HEK293 (cell line): Measurements from ENCODE around the gene CLNK.

ENCODE experiments used
- BCL11A ChIP-seq: fragments of 450-650 bp; formaldehyde crosslinking; IDR thresholded peaks from 2 replicates; pipeline ENCODE4 v1.5.1; 2016; ENCODE audit warnings: low read depth, missing biosample characterization, missing genetic modification characterization
- KLF7 ChIP-seq: fragments of 450-650 bp; formaldehyde crosslinking; IDR thresholded peaks from 2 replicates; pipeline ENCODE4 v1.5.1; 2016; ENCODE audit warnings: missing biosample characterization, missing genetic modification characterization, borderline replicate concordance
- OSR2 ChIP-seq: fragments of 450-650 bp; formaldehyde crosslinking; IDR thresholded peaks from 2 replicates; pipeline ENCODE4 v1.5.1; 2016; ENCODE audit warnings: missing biosample characterization, missing genetic modification characterization
- ZNF274 ChIP-seq, 2 experiments: fragments of 200-500 bp in 1 of 2; fragments of 450-650 bp in 1 of 2; sonication (Bioruptor generic) in 1 of 2; formaldehyde crosslinking in 1 of 2; IDR thresholded peaks; 2 replicates each; pipeline versions ENCODE4 v1.5.1 to v1.6.1; 2014 to 2016; ENCODE audit warnings: borderline replicate concordance in 1 of 2, inconsistent platforms in 1 of 2, low read length in 1 of 2, missing biosample characterization in 1 of 2, missing genetic modification characterization in 1 of 2
- ZNF302 ChIP-seq: fragments of 450-650 bp; formaldehyde crosslinking; IDR thresholded peaks from 2 replicates; pipeline ENCODE4 v1.5.1; 2016; ENCODE audit warnings: missing biosample characterization, missing genetic modification characterization, low read depth
- ZNF335 ChIP-seq: fragments of 450-650 bp; formaldehyde crosslinking; conservative IDR thresholded peaks from 2 replicates; pipeline ENCODE4 v1.5.1; 2016; ENCODE audit warnings: missing biosample characterization, missing genetic modification characterization
- ZNF521 ChIP-seq: fragments of 450-650 bp; formaldehyde crosslinking; IDR thresholded peaks from 2 replicates; pipeline ENCODE4 v1.5.1; 2017; ENCODE audit warnings: missing biosample characterization, mild to moderate bottlenecking, missing genetic modification characterization
- TF ChIP-seq, protein P1 (sequence below): fragments of 450-650 bp; formaldehyde crosslinking; IDR thresholded peaks from 2 replicates; pipeline ENCODE4 v1.5.1; 2016; ENCODE audit warnings: missing biosample characterization, missing genetic modification characterization
- TF ChIP-seq, protein P2 (sequence below): fragments of 450-650 bp; formaldehyde crosslinking; IDR thresholded peaks from 2 replicates; pipeline ENCODE4 v1.5.1; 2016; ENCODE audit warnings: missing biosample characterization, missing genetic modification characterization
- TF ChIP-seq, protein P3 (sequence below): fragments of 450-650 bp; formaldehyde crosslinking; IDR thresholded peaks from 2 replicates; pipeline ENCODE4 v1.5.1; 2016; ENCODE audit warnings: missing biosample characterization, missing genetic modification characterization

DNA sequence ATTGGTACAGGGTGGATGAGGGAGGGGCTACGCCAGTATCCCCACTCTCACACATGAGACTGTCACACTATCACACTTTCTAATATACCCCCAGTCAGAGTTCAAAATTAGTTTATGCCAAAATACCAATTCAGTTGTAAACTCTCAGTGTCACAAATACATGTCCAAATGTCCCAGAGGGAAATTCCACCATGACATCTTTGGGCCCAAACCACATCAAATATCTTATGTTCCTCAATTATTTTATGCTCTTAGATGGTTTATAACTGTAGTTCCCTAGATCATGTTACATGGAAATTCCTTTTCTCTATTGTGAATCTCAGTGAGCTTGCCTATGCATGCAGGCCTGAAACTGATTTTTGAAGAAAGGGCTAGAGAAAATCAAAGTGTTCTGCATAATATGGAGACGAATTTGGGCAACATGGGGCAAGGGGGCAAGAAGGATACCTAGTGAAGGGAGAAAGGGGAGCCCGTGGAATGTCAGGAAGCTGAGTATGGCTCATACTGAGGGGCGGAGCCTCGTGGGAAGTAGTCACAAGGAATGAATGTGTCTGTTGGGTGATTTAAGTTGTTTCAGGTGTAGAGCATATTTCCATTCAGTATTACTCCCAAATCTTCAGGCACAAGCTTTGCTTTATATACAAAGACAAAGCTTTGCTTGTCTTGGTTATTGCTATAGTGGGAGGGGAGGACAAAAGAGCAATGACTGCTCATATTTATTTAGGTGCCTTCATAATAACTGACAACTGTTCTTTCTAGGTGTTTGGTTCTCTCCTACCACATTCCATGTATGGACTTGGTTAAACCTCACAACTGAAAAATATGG lies 40.8 kb downstream of the CLNK start:
- TF ChIP-seq, protein P1, sequence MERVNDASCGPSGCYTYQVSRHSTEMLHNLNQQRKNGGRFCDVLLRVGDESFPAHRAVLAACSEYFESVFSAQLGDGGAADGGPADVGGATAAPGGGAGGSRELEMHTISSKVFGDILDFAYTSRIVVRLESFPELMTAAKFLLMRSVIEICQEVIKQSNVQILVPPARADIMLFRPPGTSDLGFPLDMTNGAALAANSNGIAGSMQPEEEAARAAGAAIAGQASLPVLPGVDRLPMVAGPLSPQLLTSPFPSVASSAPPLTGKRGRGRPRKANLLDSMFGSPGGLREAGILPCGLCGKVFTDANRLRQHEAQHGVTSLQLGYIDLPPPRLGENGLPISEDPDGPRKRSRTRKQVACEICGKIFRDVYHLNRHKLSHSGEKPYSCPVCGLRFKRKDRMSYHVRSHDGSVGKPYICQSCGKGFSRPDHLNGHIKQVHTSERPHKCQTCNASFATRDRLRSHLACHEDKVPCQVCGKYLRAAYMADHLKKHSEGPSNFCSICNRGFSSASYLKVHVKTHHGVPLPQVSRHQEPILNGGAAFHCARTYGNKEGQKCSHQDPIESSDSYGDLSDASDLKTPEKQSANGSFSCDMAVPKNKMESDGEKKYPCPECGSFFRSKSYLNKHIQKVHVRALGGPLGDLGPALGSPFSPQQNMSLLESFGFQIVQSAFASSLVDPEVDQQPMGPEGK (tag by site-specific recombination), result no peak
- TF ChIP-seq, protein P2, sequence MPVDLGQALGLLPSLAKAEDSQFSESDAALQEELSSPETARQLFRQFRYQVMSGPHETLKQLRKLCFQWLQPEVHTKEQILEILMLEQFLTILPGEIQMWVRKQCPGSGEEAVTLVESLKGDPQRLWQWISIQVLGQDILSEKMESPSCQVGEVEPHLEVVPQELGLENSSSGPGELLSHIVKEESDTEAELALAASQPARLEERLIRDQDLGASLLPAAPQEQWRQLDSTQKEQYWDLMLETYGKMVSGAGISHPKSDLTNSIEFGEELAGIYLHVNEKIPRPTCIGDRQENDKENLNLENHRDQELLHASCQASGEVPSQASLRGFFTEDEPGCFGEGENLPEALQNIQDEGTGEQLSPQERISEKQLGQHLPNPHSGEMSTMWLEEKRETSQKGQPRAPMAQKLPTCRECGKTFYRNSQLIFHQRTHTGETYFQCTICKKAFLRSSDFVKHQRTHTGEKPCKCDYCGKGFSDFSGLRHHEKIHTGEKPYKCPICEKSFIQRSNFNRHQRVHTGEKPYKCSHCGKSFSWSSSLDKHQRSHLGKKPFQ (tag by site-specific recombination), result no peak
- no peak for TF ChIP-seq BCL11A
- TF ChIP-seq, protein P3, sequence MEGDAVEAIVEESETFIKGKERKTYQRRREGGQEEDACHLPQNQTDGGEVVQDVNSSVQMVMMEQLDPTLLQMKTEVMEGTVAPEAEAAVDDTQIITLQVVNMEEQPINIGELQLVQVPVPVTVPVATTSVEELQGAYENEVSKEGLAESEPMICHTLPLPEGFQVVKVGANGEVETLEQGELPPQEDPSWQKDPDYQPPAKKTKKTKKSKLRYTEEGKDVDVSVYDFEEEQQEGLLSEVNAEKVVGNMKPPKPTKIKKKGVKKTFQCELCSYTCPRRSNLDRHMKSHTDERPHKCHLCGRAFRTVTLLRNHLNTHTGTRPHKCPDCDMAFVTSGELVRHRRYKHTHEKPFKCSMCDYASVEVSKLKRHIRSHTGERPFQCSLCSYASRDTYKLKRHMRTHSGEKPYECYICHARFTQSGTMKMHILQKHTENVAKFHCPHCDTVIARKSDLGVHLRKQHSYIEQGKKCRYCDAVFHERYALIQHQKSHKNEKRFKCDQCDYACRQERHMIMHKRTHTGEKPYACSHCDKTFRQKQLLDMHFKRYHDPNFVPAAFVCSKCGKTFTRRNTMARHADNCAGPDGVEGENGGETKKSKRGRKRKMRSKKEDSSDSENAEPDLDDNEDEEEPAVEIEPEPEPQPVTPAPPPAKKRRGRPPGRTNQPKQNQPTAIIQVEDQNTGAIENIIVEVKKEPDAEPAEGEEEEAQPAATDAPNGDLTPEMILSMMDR, result no peak
- no peak for TF ChIP-seq OSR2 (tag by site-specific recombination)
- TF ChIP-seq ZNF521 (tag by site-specific recombination), result no peak
- TF ChIP-seq ZNF274 (IDR thresholded peaks at IDR 0.05; ENCODE audit: low read length), result no peak
- TF ChIP-seq ZNF274 (tag by site-specific recombination; IDR thresholded peaks at IDR 0.05; ENCODE audit: borderline replicate concordance), result no peak
- no peak for TF ChIP-seq KLF7 (tag by site-specific recombination)
- TF ChIP-seq ZNF302 (tag by site-specific recombination), result no peak
- no peak for TF ChIP-seq ZNF335
